NCI-H460 (cell line): Measurements from ENCODE around the gene ZNF865. TPM values are rescaled to one million over a fixed set of nuclear protein-coding genes. Genes with fewer than 3 reads are reported as not detected.

Experiments used
- DNase-seq: peaks from one replicate; pipeline ENCODE4 v3.0.0-alpha.2; 2016; ENCODE audit warnings: low read depth; ENCODE audit errors: extremely low read depth
- total RNA-seq: library from RNA; depleted of rRNA; stranded (reverse); fragments of >200 nt; shearing (Covaris generic); gene quantifications from 2 replicates; pipeline ENCODE4 v1.2.3, GENCODE V29; 2014

The ZNF865 gene
- total RNA-seq, 1 experiment from 2014 or later = 1.1 TPM

- no peak for DNase-seq
Measured at GRCh38 chr19:55585658-55586339, 19.6 kb upstream of the ZNF865 start.

- DNase-seq = peak; percentile 68
Measured at GRCh38 chr19:55586976-55587668, 18.3 kb upstream of the ZNF865 start.

- DNase-seq = no peak
Measured at GRCh38 chr19:55588738-55589137, 16.7 kb upstream of the ZNF865 start.

GRCh38 chr19:55590109-55590508, 15.3 kb upstream of the ZNF865 start:
- DNase-seq = no peak

- no peak for DNase-seq
Measured at GRCh38 chr19:55590617-55591016, 14.8 kb upstream of the ZNF865 start.

- no peak for DNase-seq
Measured at GRCh38 chr19:55591555-55591954, 13.9 kb upstream of the ZNF865 start.

- DNase-seq = no peak
Measured at GRCh38 chr19:55592391-55593090, 12.9 kb upstream of the ZNF865 start.

- DNase-seq = no peak
Measured at GRCh38 chr19:55593096-55593772, 12.2 kb upstream of the ZNF865 start.

GRCh38 chr19:55594996-55595545, 10.4 kb upstream of the ZNF865 start:
- DNase-seq = no peak

GRCh38 chr19:55596304-55596703, 9.1 kb upstream of the ZNF865 start:
- no peak for DNase-seq

- DNase-seq = no peak
Measured at GRCh38 chr19:55597501-55597921, 7.9 kb upstream of the ZNF865 start.

GRCh38 chr19:55598034-55598433, 7.4 kb upstream of the ZNF865 start:
- DNase-seq = no peak

- DNase-seq = peak; percentile 89
Measured at GRCh38 chr19:55598719-55599467, 6.6 kb upstream of the ZNF865 start.

- DNase-seq = peak; percentile 97
Measured at GRCh38 chr19:55599468-55599841, 6.0 kb upstream of the ZNF865 start, which contains the start of gene FIZ1. Gene FIZ1 (minus strand): TSS chr19:55599517. CDS start chr19:55597865, 1,652 bp downstream.

- peak; percentile 77 for DNase-seq
Measured at GRCh38 chr19:55599842-55600661, 5.4 kb upstream of the ZNF865 start, which contains the start of gene ZNF524. Gene ZNF524 (plus strand): TSS chr19:55600288. CDS start chr19:55602113, 1,825 bp downstream.

- no peak for DNase-seq
Measured at GRCh38 chr19:55600662-55601028, 4.8 kb upstream of the ZNF865 start.

- no peak for DNase-seq
Measured at GRCh38 chr19:55601084-55601483, 4.4 kb upstream of the ZNF865 start.

- no peak for DNase-seq
Measured at GRCh38 chr19:55602104-55603001, 3.1 kb upstream of the ZNF865 start.
